KMS-11 (cell line): ENCODE results near the gene PLA2G4E.

Experiments used
- H2AFZ ChIP-seq: fragments of 200-600 bp; sonication (generic); 2 replicates; pipeline ENCODE4 v1.6.1; 2016; ENCODE audit warnings: antibody characterized with exemption, mixed run types, low read depth
- H3K27ac ChIP-seq: fragments of 200-600 bp; sonication (generic); 2 replicates; pipeline ENCODE4 v1.6.1; 2016; ENCODE audit warnings: mild to moderate bottlenecking, mixed run types
- H3K27me3 ChIP-seq: fragments of 200-600 bp; sonication (generic); 2 replicates; pipeline ENCODE4 v1.6.1; 2017; ENCODE audit warnings: mild to moderate bottlenecking, low read depth, mixed run types, moderate library complexity; ENCODE audit not compliant: insufficient read depth
- H3K36me3 ChIP-seq: fragments of 200-600 bp; sonication (generic); 2 replicates; pipeline ENCODE4 v1.6.1; 2017; ENCODE audit warnings: mild to moderate bottlenecking, mixed run types; ENCODE audit not compliant: insufficient read depth
- H3K4me1 ChIP-seq: fragments of 200-600 bp; sonication (generic); 2 replicates; pipeline ENCODE4 v1.6.1; 2016; ENCODE audit warnings: mild to moderate bottlenecking, low read depth, mixed run types; ENCODE audit not compliant: poor library complexity, severe bottlenecking
- H3K4me2 ChIP-seq: fragments of 200-600 bp; sonication (generic); 2 replicates; pipeline ENCODE4 v1.7.0; 2016; ENCODE audit warnings: mild to moderate bottlenecking, mixed run types
- H3K4me3 ChIP-seq: fragments of 200-600 bp; sonication (generic); IDR thresholded peaks from 2 replicates; pipeline ENCODE4 v1.6.1; 2017; ENCODE audit warnings: low read depth, low read length, mixed read lengths; ENCODE audit not compliant: insufficient read depth
- H3K79me2 ChIP-seq: fragments of 200-600 bp; sonication (generic); 2 replicates; pipeline ENCODE4 v1.6.1; 2016; ENCODE audit warnings: low read depth, mixed run types; ENCODE audit not compliant: insufficient read depth
- H3K9ac ChIP-seq: fragments of 200-600 bp; sonication (generic); 2 replicates; pipeline ENCODE4 v1.6.1; 2016; ENCODE audit warnings: mild to moderate bottlenecking, mixed run types
- H4K20me1 ChIP-seq: fragments of 200-600 bp; sonication (generic); 2 replicates; pipeline ENCODE4 v1.6.1; 2016; ENCODE audit warnings: mild to moderate bottlenecking, mixed run types; ENCODE audit not compliant: insufficient read depth
- TF ChIP-seq, protein P1 (sequence below): fragments of 200-600 bp; sonication (generic); conservative IDR thresholded peaks from 2 replicates; pipeline ENCODE4 v1.6.1; 2017; ENCODE audit warnings: low read depth, mild to moderate bottlenecking, antibody characterized with exemption, low read length, moderate library complexity, mixed read lengths

Gene PLA2G4E

DNA sequence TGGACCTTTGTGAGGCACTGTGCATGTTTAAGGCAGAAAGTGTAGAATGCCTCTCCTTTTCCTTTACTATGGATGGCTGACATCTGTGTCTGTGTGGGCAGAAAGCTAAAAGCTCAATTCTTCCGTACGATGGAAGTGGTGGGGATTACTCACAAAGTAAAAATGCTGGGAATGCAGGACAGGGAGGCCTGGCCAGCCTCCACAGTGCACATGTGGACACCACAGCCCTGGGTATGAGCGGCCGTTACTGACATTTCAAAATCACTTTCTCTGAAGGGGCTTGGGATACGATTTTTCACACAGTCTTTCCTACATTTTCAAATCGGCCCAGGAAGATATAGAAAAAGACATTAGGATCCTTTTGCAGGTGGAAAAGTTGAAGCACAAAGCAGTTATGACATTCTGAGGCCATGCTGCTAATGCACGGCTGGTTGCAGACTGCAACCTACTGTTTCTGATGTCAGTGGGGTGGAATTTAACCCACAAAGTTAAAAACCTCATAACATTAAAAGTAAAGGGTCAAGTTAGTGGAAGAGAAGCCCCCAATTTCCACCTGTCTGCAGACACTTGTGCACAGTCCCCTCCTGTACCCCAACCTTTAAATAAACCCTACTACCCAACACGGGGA, 76.4 kb downstream of the PLA2G4E start:
- TF ChIP-seq, protein P1, sequence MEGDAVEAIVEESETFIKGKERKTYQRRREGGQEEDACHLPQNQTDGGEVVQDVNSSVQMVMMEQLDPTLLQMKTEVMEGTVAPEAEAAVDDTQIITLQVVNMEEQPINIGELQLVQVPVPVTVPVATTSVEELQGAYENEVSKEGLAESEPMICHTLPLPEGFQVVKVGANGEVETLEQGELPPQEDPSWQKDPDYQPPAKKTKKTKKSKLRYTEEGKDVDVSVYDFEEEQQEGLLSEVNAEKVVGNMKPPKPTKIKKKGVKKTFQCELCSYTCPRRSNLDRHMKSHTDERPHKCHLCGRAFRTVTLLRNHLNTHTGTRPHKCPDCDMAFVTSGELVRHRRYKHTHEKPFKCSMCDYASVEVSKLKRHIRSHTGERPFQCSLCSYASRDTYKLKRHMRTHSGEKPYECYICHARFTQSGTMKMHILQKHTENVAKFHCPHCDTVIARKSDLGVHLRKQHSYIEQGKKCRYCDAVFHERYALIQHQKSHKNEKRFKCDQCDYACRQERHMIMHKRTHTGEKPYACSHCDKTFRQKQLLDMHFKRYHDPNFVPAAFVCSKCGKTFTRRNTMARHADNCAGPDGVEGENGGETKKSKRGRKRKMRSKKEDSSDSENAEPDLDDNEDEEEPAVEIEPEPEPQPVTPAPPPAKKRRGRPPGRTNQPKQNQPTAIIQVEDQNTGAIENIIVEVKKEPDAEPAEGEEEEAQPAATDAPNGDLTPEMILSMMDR: no peak
- Histone ChIP-seq H3K27ac (no peak overlapping the region), H2AFZ (no peak overlapping the region), H4K20me1 (no peaks in the 10 kb centered on the region), H3K4me2 (no peak overlapping the region), H3K79me2 (no peaks in the 10 kb centered on the region), H3K9ac (no peak overlapping the region), H3K36me3 (no peaks in the 10 kb centered on the region), H3K27me3 (no peaks in the 10 kb centered on the region), H3K4me1 (no peaks in the 10 kb centered on the region), H3K4me3 (no peak overlapping the region)

DNA sequence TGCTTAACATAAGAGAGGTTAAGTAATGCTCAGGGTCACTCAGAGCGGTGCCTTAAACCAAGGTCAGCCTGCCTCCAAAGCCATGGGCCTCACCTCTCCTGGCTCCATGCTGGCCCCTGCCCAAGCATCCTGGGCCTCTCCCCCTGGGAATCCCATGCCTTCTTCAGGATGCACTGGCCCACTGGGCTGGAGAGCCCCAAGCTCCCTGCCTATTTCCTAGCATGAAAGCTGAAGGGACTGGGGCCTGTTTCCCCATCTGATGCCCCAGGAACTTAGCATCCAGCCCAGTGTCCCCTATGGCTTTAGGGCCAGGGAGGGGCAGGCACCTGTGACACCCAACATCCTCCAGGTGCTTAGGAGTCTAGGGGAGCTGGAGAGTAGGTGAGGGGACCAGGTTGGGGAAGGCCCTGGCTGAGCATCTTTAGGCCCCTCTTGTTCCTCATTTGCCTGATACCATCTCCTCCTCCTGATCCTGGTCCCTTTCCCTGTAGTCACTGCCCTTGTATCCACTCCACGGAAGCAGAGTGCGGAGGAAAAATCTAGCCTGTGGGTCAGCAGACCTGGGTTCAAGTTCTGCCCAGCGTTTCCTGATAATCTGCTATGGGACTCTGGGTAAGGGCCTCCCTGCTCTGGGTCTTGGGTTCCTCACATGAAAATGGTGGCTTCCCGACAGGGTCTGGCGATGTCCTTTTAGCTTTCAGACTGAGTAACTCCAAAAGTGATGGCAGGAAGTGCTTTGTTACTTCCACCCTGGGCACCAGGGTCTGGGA, 77.1 kb downstream of the PLA2G4E start:
- Histone ChIP-seq H3K4me1 (no peaks in the 10 kb centered on the region), H3K4me2 (no peak overlapping the region), H3K27me3 (no peaks in the 10 kb centered on the region), H3K36me3 (no peaks in the 10 kb centered on the region), H3K4me3 (no peak overlapping the region), H3K27ac (no peak overlapping the region), H3K79me2 (no peaks in the 10 kb centered on the region), H3K9ac (no peak overlapping the region), H2AFZ (no peak overlapping the region), H4K20me1 (no peaks in the 10 kb centered on the region)
- TF ChIP-seq, protein P1: no peak

DNA sequence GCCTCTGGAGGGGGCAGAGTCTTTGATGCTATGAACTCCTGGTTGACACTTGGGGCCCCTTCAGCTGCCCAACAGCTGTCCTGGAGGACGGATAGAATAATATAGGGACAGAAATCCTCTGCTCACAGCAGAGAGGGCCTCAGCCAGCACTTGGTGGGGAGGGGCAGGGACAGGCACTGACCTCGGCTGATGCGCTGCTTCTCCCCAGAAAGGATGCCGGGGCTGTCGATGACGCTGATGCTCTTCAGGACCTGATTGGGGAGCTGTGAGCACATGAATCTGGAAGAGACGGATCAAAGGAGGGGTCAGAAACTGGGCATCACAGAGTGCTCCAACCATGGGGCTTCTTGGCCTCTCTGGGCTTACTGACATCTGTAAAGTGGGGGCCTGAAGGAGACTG, 78.0 kb downstream of the PLA2G4E start:
- Histone ChIP-seq H3K9ac (no peak overlapping the region), H3K79me2 (no peaks in the 10 kb centered on the region), H2AFZ (no peak overlapping the region), H3K4me1 (no peaks in the 10 kb centered on the region), H3K27me3 (no peaks in the 10 kb centered on the region), H3K36me3 (no peaks in the 10 kb centered on the region), H3K4me2 (no peak overlapping the region), H3K27ac (no peak overlapping the region), H4K20me1 (no peaks in the 10 kb centered on the region), H3K4me3 (no peak overlapping the region)
- TF ChIP-seq, protein P1: no peak

DNA sequence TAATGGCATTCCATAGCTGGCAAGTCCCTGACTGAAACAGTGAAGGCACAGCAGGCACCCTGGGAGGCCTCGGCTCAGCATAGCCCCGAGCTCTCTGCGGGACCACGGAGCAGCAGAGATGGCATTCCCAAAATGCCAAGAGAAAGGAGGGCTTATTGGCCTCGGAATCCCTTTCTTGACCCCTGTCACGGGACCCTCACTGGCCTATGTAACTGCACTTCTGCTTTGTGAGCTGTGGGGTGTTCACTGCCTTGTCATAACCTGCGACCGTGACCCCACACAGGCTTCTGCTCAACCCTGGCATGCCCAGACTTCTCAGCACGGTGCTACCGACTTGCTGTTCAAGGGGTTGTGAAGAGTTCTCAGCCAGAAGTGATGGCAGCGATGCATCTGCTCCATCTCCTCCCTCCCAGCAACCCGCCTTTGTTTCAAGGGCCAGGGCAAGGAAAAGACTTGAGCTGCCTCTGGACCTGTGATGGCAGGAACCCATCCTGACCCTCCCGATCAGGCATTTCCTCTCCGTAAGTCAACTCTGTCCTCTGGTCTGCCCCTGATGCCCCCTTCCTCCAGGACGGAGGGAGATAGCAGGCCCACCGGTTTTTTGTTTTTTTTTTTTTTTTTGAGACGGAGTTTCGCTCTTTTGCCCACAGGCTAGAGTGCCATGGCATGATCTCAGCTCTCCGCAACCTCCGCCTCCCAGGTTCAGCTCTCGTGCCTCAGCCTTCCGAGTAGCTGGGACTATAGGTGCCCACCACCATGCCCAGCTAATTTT, 79.0 kb downstream of the PLA2G4E start:
- H3K79me2 ChIP-seq: no peaks in the 10 kb centered on the region
- H3K27ac ChIP-seq: no peak overlapping the region

More for the DNA sequence above, 79.0 kb downstream of the PLA2G4E start:
- H3K4me2 ChIP-seq: no peak overlapping the region
- no peaks in the 10 kb centered on the region for H4K20me1 ChIP-seq
- no peaks in the 10 kb centered on the region for H3K27me3 ChIP-seq
- no peaks in the 10 kb centered on the region for H3K4me1 ChIP-seq
- H3K36me3 ChIP-seq: no peaks in the 10 kb centered on the region
- no peak overlapping the region for H2AFZ ChIP-seq
- no peak overlapping the region for H3K4me3 ChIP-seq
- TF ChIP-seq, protein P1: no peak
- no peak overlapping the region for H3K9ac ChIP-seq
